Measurements from ENCODE around the gene COA5. TPM values are rescaled to one million over a fixed set of nuclear protein-coding genes. Genes with fewer than 3 reads are reported as not detected.

COA5 gene
- total RNA-seq, 1 donor from 2014 or later: 38.4 TPM

GRCh38 chr2:98551316-98551715 is 57.0 kb downstream of the COA5 start:
- DNase-seq: no peak

- no peak for DNase-seq
These were observed 58.1 kb downstream of the COA5 start for GRCh38 chr2:98550165-98550564.

Other genes with a start within 250 kb of the COA5 start
- gene INPP4A, start 163.7 kb downstream of the COA5 start, total RNA-seq: 26.1 TPM
- gene UNC50, start 77 bp upstream of the COA5 start, total RNA-seq: 34.2 TPM
- gene MGAT4A, start 122.6 kb upstream of the COA5 start, total RNA-seq: 19.0 TPM